GM21367 (cell line): Measurements from ENCODE around the gene FGF12.

Source experiments
- ATAC-seq: cut with Tn5 transposase; IDR thresholded peaks from one replicate; pipeline ENCODE4 v1.9.1; 2021; ENCODE audit not compliant: unreplicated experiment

The FGF12 gene

GRCh38 chr3:192687488-192688152 lies 39.7 kb downstream of the FGF12 start:
- no peak for ATAC-seq

- ATAC-seq = no peak
These were observed 41.5 kb downstream of the FGF12 start for GRCh38 chr3:192685801-192686200.

- ATAC-seq = no peak
These were observed 43.2 kb downstream of the FGF12 start for GRCh38 chr3:192684151-192684550.

GRCh38 chr3:192675958-192676649 lies 51.2 kb downstream of the FGF12 start:
- peak; percentile 78 for ATAC-seq

GRCh38 chr3:192655628-192656027 lies 71.7 kb downstream of the FGF12 start:
- ATAC-seq = no peak

GRCh38 chr3:192655040-192655439 lies 72.3 kb downstream of the FGF12 start:
- ATAC-seq = no peak

GRCh38 chr3:192653862-192654261 lies 73.5 kb downstream of the FGF12 start:
- no peak for ATAC-seq

GRCh38 chr3:192652727-192653126 lies 74.6 kb downstream of the FGF12 start:
- ATAC-seq = no peak

GRCh38 chr3:192651836-192652512 lies 75.4 kb downstream of the FGF12 start:
- no peak for ATAC-seq

- ATAC-seq = no peak
These were observed 81.9 kb downstream of the FGF12 start for GRCh38 chr3:192645437-192645836.

GRCh38 chr3:192642651-192643050 lies 84.7 kb downstream of the FGF12 start:
- no peak for ATAC-seq

- no peak for ATAC-seq
These were observed 85.4 kb downstream of the FGF12 start for GRCh38 chr3:192641919-192642318.

GRCh38 chr3:192639987-192640386 lies 87.4 kb downstream of the FGF12 start:
- no peak for ATAC-seq

GRCh38 chr3:192637803-192638202 lies 89.5 kb downstream of the FGF12 start:
- ATAC-seq = no peak

GRCh38 chr3:192636517-192637444 lies 90.6 kb downstream of the FGF12 start:
- ATAC-seq = no peak

- no peak for ATAC-seq
These were observed 97.9 kb downstream of the FGF12 start for GRCh38 chr3:192629429-192629828.

GRCh38 chr3:192621909-192622308 lies 105.4 kb downstream of the FGF12 start:
- no peak for ATAC-seq

- no peak for ATAC-seq
These were observed 107.1 kb downstream of the FGF12 start for GRCh38 chr3:192620275-192620674.

- ATAC-seq = no peak
These were observed 115.9 kb downstream of the FGF12 start for GRCh38 chr3:192611411-192611810.

GRCh38 chr3:192608726-192609600 lies 118.4 kb downstream of the FGF12 start:
- ATAC-seq = no peak
